BE2C (cell line): ENCODE results near the gene NPFFR1.

ENCODE experiments used
- DNase-seq: peaks from one replicate; pipeline ENCODE4 v3.0.0-alpha.2; 2020
- H3K27me3 ChIP-seq: fragments of 250-450 bp; sonication (Bioruptor Pico); 2 replicates; pipeline ENCODE4 v1.5.1; 2020; ENCODE audit warnings: mild to moderate bottlenecking
- H3K36me3 ChIP-seq: fragments of 250-450 bp; sonication (Bioruptor Pico); 2 replicates; pipeline ENCODE4 v1.5.1; 2020; ENCODE audit warnings: mild to moderate bottlenecking
- H3K4me1 ChIP-seq: fragments of 250-450 bp; sonication (Bioruptor Pico); 2 replicates; pipeline ENCODE4 v1.5.1; 2020
- H3K4me3 ChIP-seq: 2 replicates; pipeline ENCODE4 v1.5.1; 2011; ENCODE audit warnings: low read depth, low read length
- H3K9me3 ChIP-seq: fragments of 250-450 bp; sonication (Bioruptor Pico); 2 replicates; pipeline ENCODE4 v1.5.1; 2020
- TF ChIP-seq, protein P1 (sequence below): IDR thresholded peaks from 2 replicates; pipeline ENCODE4 v1.5.1; 2012; ENCODE audit warnings: mild to moderate bottlenecking, low read depth, low read length

NPFFR1 gene

DNA sequence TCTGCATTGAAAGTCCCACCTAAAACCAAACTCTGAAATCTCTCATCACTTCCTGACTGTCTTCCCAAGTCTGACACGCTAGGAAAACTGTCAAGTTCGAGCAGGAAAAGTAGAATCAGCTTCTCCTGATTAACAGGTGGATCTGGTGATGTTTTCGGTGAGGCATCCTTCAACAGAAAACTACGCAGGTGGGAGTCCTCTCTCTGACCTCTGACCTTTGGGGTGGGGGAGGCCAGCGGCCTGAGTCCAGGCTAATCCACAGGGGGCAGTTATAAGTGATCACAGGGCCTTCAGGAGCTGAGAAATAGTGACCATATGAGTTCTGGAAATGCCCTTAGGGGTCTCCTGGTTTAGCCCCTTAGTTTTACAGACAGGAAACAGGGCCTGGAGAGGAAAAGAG lies 13.4 kb upstream of the NPFFR1 start:
- Histone ChIP-seq H3K9me3 (no peaks in the 10 kb centered on the region), H3K27me3 (no peaks in the 10 kb centered on the region)
- TF ChIP-seq, protein P1, sequence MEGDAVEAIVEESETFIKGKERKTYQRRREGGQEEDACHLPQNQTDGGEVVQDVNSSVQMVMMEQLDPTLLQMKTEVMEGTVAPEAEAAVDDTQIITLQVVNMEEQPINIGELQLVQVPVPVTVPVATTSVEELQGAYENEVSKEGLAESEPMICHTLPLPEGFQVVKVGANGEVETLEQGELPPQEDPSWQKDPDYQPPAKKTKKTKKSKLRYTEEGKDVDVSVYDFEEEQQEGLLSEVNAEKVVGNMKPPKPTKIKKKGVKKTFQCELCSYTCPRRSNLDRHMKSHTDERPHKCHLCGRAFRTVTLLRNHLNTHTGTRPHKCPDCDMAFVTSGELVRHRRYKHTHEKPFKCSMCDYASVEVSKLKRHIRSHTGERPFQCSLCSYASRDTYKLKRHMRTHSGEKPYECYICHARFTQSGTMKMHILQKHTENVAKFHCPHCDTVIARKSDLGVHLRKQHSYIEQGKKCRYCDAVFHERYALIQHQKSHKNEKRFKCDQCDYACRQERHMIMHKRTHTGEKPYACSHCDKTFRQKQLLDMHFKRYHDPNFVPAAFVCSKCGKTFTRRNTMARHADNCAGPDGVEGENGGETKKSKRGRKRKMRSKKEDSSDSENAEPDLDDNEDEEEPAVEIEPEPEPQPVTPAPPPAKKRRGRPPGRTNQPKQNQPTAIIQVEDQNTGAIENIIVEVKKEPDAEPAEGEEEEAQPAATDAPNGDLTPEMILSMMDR = no peak

DNA sequence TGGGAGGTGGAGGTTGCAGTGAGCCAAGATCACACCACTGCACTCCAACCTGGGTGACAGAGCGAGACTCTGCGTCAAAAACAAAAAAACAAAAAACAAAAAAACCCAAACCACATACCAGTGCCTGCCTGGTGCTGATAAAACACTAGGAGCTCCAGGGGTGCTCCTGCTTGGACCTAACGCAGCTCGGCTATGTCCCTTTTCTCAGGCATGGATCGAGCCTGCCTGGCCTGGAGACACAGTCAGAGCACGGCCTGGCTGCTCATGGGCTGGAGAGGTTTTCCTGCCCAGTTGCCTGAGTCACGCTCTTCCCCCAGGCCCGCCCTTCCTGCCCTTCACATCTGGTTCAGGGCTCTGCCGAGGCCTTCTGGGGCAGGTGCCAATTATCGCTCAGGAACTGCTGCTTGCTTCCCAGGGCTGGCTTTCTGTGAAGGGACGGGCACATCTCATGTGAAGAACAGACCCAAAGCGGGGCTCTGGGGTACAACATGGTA lies 12.6 kb upstream of the NPFFR1 start:
- Histone ChIP-seq H3K4me3 (no peak overlapping the region), H3K36me3 (peaks cover 5% of the 10 kb centered on the region; the same call in 1 of the 2 replicates), H3K4me1 (no peaks in the 10 kb centered on the region), H3K27me3 (no peaks in the 10 kb centered on the region), H3K9me3 (no peaks in the 10 kb centered on the region)
- DNase-seq = peak; percentile 85
- TF ChIP-seq, protein P1 = no peak

More for the DNA sequence above, 13.4 kb upstream of the NPFFR1 start:
- DNase-seq = no peak
- peaks cover 5% of the 10 kb centered on the region; the same call in 1 of the 2 replicates for H3K36me3 ChIP-seq
- H3K4me3 ChIP-seq = no peak overlapping the region
- no peaks in the 10 kb centered on the region for H3K4me1 ChIP-seq

DNA sequence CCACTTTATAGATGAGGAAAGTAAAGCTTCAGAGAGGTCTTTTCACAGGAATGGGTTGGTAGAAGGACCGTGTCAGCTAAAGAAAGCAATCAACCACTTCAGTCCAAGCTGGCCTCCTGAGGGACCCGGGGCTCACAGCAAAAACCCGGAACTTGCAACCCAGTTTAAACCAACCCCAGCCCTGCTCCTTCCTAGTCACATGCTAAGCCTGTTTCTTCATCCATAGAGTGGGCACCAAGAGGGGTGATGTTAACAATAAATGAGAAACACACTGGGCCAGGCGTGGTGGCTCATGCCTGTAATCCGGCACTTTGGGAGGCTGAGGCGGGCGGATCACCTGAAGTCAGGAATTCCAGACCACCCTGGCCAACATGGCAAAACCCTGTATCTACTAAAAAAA lies 12.1 kb upstream of the NPFFR1 start:
- H3K4me1 ChIP-seq = no peaks in the 10 kb centered on the region
- H3K9me3 ChIP-seq = no peaks in the 10 kb centered on the region
- TF ChIP-seq, protein P1 = no peak
- H3K27me3 ChIP-seq = no peaks in the 10 kb centered on the region
- peaks cover 5% of the 10 kb centered on the region; the same call in 1 of the 2 replicates for H3K36me3 ChIP-seq
- no peak overlapping the region for H3K4me3 ChIP-seq
- DNase-seq = no peak

DNA sequence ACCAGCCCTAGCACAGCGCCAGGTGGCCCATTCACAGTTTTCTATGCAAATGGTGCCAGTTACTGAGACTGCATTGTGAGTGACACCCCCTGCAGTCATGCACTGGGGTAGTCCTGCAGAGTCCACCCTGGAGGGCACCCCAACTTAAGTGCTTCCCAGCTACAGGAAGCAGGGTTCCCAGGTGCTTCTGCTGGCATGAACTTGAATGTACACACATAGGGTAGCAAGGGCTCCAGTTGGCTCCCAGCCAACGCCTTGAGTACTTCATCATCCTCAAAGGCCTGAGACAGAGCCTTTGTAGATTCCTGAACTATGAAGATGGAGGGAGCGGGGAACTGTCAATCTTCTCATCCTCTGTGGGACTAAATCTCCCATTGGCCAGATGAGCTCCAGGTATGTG lies 11.5 kb upstream of the NPFFR1 start:
- TF ChIP-seq, protein P1 = no peak
- no peak for DNase-seq
- no peak overlapping the region for H3K4me3 ChIP-seq
- H3K4me1 ChIP-seq = no peaks in the 10 kb centered on the region
- no peaks in the 10 kb centered on the region for H3K27me3 ChIP-seq
- peaks cover 4% of the 10 kb centered on the region; the same call in 1 of the 2 replicates for H3K36me3 ChIP-seq
- no peaks in the 10 kb centered on the region for H3K9me3 ChIP-seq

DNA sequence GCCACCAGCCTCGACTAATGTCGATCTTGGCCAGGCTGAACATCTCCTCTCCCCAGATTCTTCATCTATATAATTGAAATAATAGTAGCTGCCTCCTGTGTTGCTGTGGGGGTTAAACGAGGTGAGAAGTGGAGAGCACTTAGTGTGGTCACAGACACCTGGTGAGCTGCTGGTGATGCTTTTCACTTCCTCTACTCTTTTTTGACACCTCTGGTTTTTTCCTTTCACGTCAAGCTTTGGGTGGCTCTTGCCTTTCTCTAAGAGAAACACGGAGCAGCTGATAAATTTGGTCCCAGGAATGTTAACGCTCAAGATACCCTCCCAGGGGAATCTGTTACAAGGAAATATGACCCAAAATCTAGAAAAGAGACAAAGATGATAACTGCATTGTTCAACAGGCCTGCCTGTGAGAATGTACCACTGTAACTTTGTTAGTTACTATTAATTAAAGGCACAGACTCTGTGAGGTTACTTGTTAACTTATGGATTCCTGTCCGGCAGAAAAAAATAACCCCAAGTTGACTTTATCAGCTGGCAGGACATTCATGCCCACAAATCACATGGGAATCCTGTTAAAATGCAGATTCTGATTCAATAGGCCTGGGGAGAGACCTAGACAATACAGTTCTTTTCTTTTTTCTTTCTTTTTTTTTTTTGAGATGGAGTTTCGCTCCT lies 9.5 kb upstream of the NPFFR1 start:
- TF ChIP-seq, protein P1 = no peak
- H3K9me3 ChIP-seq = no peaks in the 10 kb centered on the region
- no peaks in the 10 kb centered on the region for H3K4me1 ChIP-seq
- no peak for DNase-seq
- no peaks in the 10 kb centered on the region for H3K27me3 ChIP-seq
- H3K36me3 ChIP-seq = no peaks in the 10 kb centered on the region
- no peak overlapping the region for H3K4me3 ChIP-seq

DNA sequence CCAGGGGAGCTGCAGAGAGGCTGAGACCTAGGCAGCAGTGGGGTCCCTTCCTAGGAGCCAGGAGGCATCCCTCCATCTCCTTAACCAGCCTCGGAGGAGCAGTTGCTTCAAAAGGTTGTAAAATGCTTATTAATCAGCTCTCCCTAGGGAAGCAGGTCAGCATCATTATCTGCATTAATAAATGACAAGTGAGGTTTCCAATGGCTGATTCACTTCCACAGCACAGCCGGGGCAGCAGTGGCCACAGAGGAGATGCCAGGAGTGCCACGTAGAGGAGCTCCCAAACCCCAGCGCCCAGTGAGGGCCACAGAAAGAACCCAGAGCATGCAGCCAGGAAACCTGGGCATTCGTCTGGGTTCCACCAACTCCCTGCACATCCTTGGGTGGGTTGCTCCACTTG lies 8.2 kb upstream of the NPFFR1 start:
- Histone ChIP-seq H3K27me3 (no peaks in the 10 kb centered on the region), H3K36me3 (no peaks in the 10 kb centered on the region), H3K4me3 (no peak overlapping the region), H3K4me1 (no peaks in the 10 kb centered on the region), H3K9me3 (no peaks in the 10 kb centered on the region)
- DNase-seq = no peak
- TF ChIP-seq, protein P1 = no peak
